K562 (cell line): ENCODE data around the gene SELENOO. TPM values are rescaled to one million over a fixed set of nuclear protein-coding genes. Genes with fewer than 3 reads are reported as not detected.

Source experiments
- ATAC-seq: fragments of 200-7000 bp; cut with Tn5 transposase; 3 replicates; pipeline ENCODE4 v1.9.1; 2020; ENCODE audit warnings: moderate library complexity
- BruUV-seq: library from RNA; stranded (reverse); fragments of 400-500 nt; replicated peaks from 2 replicates; lab custom pipeline; 2021; lab: Mats Ljungman, UMichigan
- CTCF ChIA-PET: fragments of 300-600 bp; formaldehyde crosslinking; extraction: SDS; loops from one replicate; lab custom pipeline; 2021; ENCODE audit warnings: low intra/inter-chr PET ratio; lab: Yijun Ruan, JAX
- POLR2A ChIA-PET: fragments of 300-600, 350-650 bp; sonication (Branson Sonifier 250); formaldehyde crosslinking; extraction: SDS; loops from one replicate; lab custom pipeline; 2021; ENCODE audit warnings: antibody characterized with exemption, inconsistent platforms; lab: Yijun Ruan, JAX
- DNase-seq, 4 experiments: peaks; one replicate each; pipeline versions ENCODE4 v3.0.0 to v3.0.0-alpha.2; 2011 to 2018; ENCODE audit warnings: low spot score in 3 of 4, mixed read lengths in 3 of 4; ENCODE audit errors: extremely low read depth in 1 of 4
- FAIRE-seq: peaks from 2 replicates; lab custom pipeline; 2011; peaks lifted over from hg19 to GRCh38; lab: Jason Lieb, UNC
- H2AFZ ChIP-seq: 2 replicates; pipeline ENCODE4 v1.6.0; 2011; ENCODE audit warnings: low read depth, low read length, control low read depth, inconsistent platforms
- H3K27ac ChIP-seq: fragments of 200-600 bp; 3 replicates; pipeline ENCODE4 v1.8.0; 2011; ENCODE audit warnings: low read depth, mild to moderate bottlenecking, control low read depth, inconsistent platforms, low read length, moderate library complexity, mixed read lengths; ENCODE audit errors: extremely low read depth
- H3K27me3 ChIP-seq, 2 experiments: fragments of 300-600 bp in 1 of 2; 2 replicates in 1 of 2; 3 replicates in 1 of 2; pipeline versions ENCODE4 v1.6.0 to v1.8.0; 2011; ENCODE audit warnings: inconsistent platforms in 2 of 2, low read length in 2 of 2, mild to moderate bottlenecking in 1 of 2, mixed read lengths in 1 of 2, moderate library complexity in 1 of 2; ENCODE audit not compliant: control insufficient read depth in 2 of 2, insufficient read depth in 2 of 2
- H3K36me3 ChIP-seq: fragments of 300-600 bp; 3 replicates; pipeline ENCODE4 v1.8.0; 2011; ENCODE audit warnings: mild to moderate bottlenecking, low read length, inconsistent platforms; ENCODE audit not compliant: control insufficient read depth, insufficient read depth
- H3K4me1 ChIP-seq, 2 experiments: fragments of 200-600 bp in 1 of 2; replicated peaks in 1 of 2; 2 replicates in 1 of 2; 3 replicates in 1 of 2; pipeline versions ENCODE4 v1.5.1 to v1.8.0; 2011; ENCODE audit warnings: inconsistent platforms in 2 of 2, low read length in 2 of 2, mild to moderate bottlenecking in 1 of 2, mixed read lengths in 1 of 2, moderate library complexity in 1 of 2; ENCODE audit not compliant: control insufficient read depth in 2 of 2, insufficient read depth in 2 of 2
- H3K4me2 ChIP-seq: 2 replicates; pipeline ENCODE4 v1.6.1; 2011; ENCODE audit warnings: low read length, control low read depth, inconsistent platforms, mixed read lengths; ENCODE audit not compliant: insufficient read depth
- H3K4me3 ChIP-seq: fragments of 200-600 bp; sonication (generic), shearing (Covaris generic); 2 replicates; pipeline ENCODE4 v1.5.1; 2016; ENCODE audit warnings: control low read depth, inconsistent platforms
- H3K79me2 ChIP-seq: fragments of 200-600 bp; 3 replicates; pipeline ENCODE4 v1.8.0; 2011; ENCODE audit warnings: low read length, inconsistent platforms; ENCODE audit not compliant: control insufficient read depth, insufficient read depth
- H3K9ac ChIP-seq, 2 experiments: 2 replicates each; pipeline versions ENCODE4 v1.6.0 to v1.6.1; 2011; ENCODE audit warnings: low read depth in 2 of 2, low read length in 2 of 2, control low read depth in 1 of 2, inconsistent platforms in 1 of 2, mild to moderate bottlenecking in 1 of 2, mixed read lengths in 1 of 2; ENCODE audit not compliant: insufficient read depth in 1 of 2
- H3K9me1 ChIP-seq: one replicate; pipeline ENCODE4 v1.6.0; 2011; ENCODE audit warnings: inconsistent platforms, mild to moderate bottlenecking, low read length, moderate library complexity; ENCODE audit not compliant: control insufficient read depth, insufficient read depth
- H3K9me3 ChIP-seq: replicated peaks from 2 replicates; pipeline ENCODE4 v1.5.1; 2011; ENCODE audit warnings: low read depth, low read length, inconsistent platforms; ENCODE audit not compliant: control insufficient read depth, insufficient read depth
- H4K20me1 ChIP-seq: replicated peaks from 2 replicates; pipeline ENCODE4 v1.6.1; 2011; ENCODE audit warnings: low read length, inconsistent platforms, mixed read lengths; ENCODE audit not compliant: control insufficient read depth, insufficient read depth
- ARID1B ChIP-seq: fragments of 450-650 bp; IDR thresholded peaks from 2 replicates; pipeline ENCODE4 v1.6.1; 2016; ENCODE audit warnings: antibody characterized with exemption, mild to moderate bottlenecking, inconsistent platforms
- ARID2 ChIP-seq: fragments of 450-650 bp; IDR thresholded peaks from 2 replicates; pipeline ENCODE4 v1.6.1; 2017; ENCODE audit warnings: antibody characterized with exemption, mild to moderate bottlenecking
- E2F5 ChIP-seq: sonication (generic); formaldehyde crosslinking; IDR thresholded peaks from 2 replicates; pipeline ENCODE4 v1.8.0; 2022; ENCODE audit warnings: mild to moderate bottlenecking, missing genetic modification reagents
- HNRNPLL ChIP-seq: fragments of 200-400 bp; formaldehyde crosslinking; IDR thresholded peaks from 2 replicates; pipeline ENCODE4 v1.6.1; 2017; ENCODE audit warnings: low read length, low read depth, mild to moderate bottlenecking; ENCODE audit not compliant: poor library complexity, severe bottlenecking
- HSF4 ChIP-seq: fragments of 250-450 bp; sonication (Bioruptor Pico); IDR thresholded peaks from 2 replicates; pipeline ENCODE4 v2.1.2; 2022; ENCODE audit warnings: mild to moderate bottlenecking, moderate library complexity, borderline replicate concordance
- MGA ChIP-seq: fragments of 450-650 bp; IDR thresholded peaks from 2 replicates; pipeline ENCODE4 v1.6.1; 2016; ENCODE audit warnings: mild to moderate bottlenecking, moderate library complexity
- MXD1 ChIP-seq: fragments of 250-450 bp; sonication (Bioruptor Pico); IDR thresholded peaks from 2 replicates; pipeline ENCODE4 v1.8.0; 2021; ENCODE audit warnings: borderline replicate concordance, mild to moderate bottlenecking, moderate library complexity; ENCODE audit not compliant: poor library complexity, severe bottlenecking
- WGBS: fragments of 100-300 bp; shearing (Covaris generic); methylation state at CpG from one replicate; pipeline ENCODE4 v1.1.6; 2016; ENCODE audit warnings: low coverage, mixed read lengths; ENCODE audit not compliant: insufficient coverage; ENCODE audit errors: missing lambda C conversion rate; 5-methylcytosine and 5-hydroxymethylcytosine counted together
- in situ Hi-C: fragments of 300-500 bp; cut with MboI; formaldehyde crosslinking; loops from 4 replicates; pipeline ENCODE4 v1.15.0; 2018; ENCODE audit warnings: inconsistent platforms, mixed read lengths
- intact Hi-C: fragments of 100-400 bp; cut with micrococcal nuclease; formaldehyde crosslinking; loops from 2 replicates; pipeline ENCODE4 v1.14.2; 2022
- polyA plus RNA-seq, 8 experiments: library from polyadenylated mRNA; depleted of rRNA in 4 of 8; stranded (reverse) in 5 of 8; unstranded in 3 of 8; fragments of >200 nt; fragmentation: Nextera tagmentation in 2 of 8; fragmentation: Illumina TruSeq in 1 of 8; extraction: Ambion mirVana in 2 of 8; extraction: Trizol in 1 of 8; gene quantifications; 2 replicates each; pipeline versions ENCODE4 v1.2.1 to v1.2.3, GENCODE V29; 2011 to 2014; ENCODE audit warnings: inconsistent platforms in 1 of 8, missing spikeins in 1 of 8
- total RNA-seq, 7 experiments: library from RNA; depleted of rRNA in 6 of 7; stranded (reverse); fragments of >200 nt in 6 of 7; fragmentation: Illumina TruSeq in 2 of 7; extraction: Trizol in 2 of 7; gene quantifications; 2 replicates each; pipeline versions ENCODE4 v1.2.1 to v1.2.3, GENCODE V29; 2011 to 2021; ENCODE audit warnings: low replicate concordance in 1 of 7

Gene SELENOO
- total and polyA plus RNA-seq, 9 of the 15 experiments (the other 6 are each of a cell fraction or from before 2014, with no cell fraction given) = 0.37 to 24.9 (median 8.3) TPM

GRCh38 chr22:50225200-50225969 lies 24.6 kb downstream of the SELENOO start:
- in situ Hi-C loops (no loop called here), intact Hi-C loops (no loop called here)
- Histone ChIP-seq H4K20me1 (no peaks in the 10 kb centered on the region), H3K79me2 (no peaks in the 10 kb centered on the region), H3K4me1 (peaks cover 0 to 16% of the 10 kb centered on the region in 2 experiments; a peak in 2 of 5 replicates), H3K9me3 (0 out of 2 replicates have a peak, but pooled peaks cover under 1% of the 10 kb centered on the region), H3K36me3 (peaks cover 56% of the 10 kb centered on the region; the same call in 2 of the 3 replicates), H3K4me2 (no peak overlapping the region), H3K27ac (no peak overlapping the region), H3K27me3 (no peaks in the 10 kb centered on the region), H3K9me1 (no peaks in the 10 kb centered on the region), H3K4me3 (no peak overlapping the region), H3K9ac (no peak overlapping the region; a peak in 1 of 4 replicates), H2AFZ (no peak overlapping the region)
- FAIRE-seq (no peak), DNase-seq (no peak), ATAC-seq (no peak)
- CTCF ChIA-PET = interaction anchor here (0.5 kb wide), 1 partner anchor 17 kb away, joined by 4 read pairs; no protein-coding TSS in a partner anchor
- no TSS peak for BruUV-seq
- POLR2A ChIA-PET = no interaction called here
- 82% methylated on average over 8 of the region's 24 CpGs for WGBS
- TF ChIP-seq HSF4 (CRISPR knock-in tag) (no peak), HNRNPLL (no peak), ARID2 (no peak), MGA (no peak), E2F5 (no peak), MXD1 (CRISPR knock-in tag) (no peak), ARID1B (no peak)
